Neural cell (in vitro differentiated cells): ENCODE data around the gene C3orf38.

Source experiments
- EP300 ChIP-seq: fragments of 450-650 bp; conservative IDR thresholded peaks from 2 replicates; pipeline ENCODE4 v1.6.1; 2014; ENCODE audit warnings: antibody characterized with exemption, mild to moderate bottlenecking, moderate library complexity; ENCODE audit not compliant: poor library complexity, severe bottlenecking
- EZH2 ChIP-seq: fragments of 200-600, 300-800 bp; shearing (Covaris generic), sonication (generic); IDR thresholded peaks from 2 replicates; pipeline ENCODE4 v1.6.1; 2014; ENCODE audit warnings: antibody characterized with exemption, low read length, borderline replicate concordance, mild to moderate bottlenecking; ENCODE audit not compliant: insufficient read depth, poor library complexity, severe bottlenecking
- MXI1 ChIP-seq: fragments of 450-650 bp; conservative IDR thresholded peaks from 2 replicates; pipeline ENCODE4 v1.6.1; 2014; ENCODE audit warnings: antibody characterized with exemption, mild to moderate bottlenecking; ENCODE audit not compliant: poor library complexity, severe bottlenecking
- POLR2AphosphoS5 ChIP-seq: IDR thresholded peaks from 2 replicates; pipeline ENCODE4 v1.6.1; 2012
- RAD21 ChIP-seq: fragments of 450-650 bp; conservative IDR thresholded peaks from 2 replicates; pipeline ENCODE4 v1.6.1; 2014; ENCODE audit warnings: antibody characterized with exemption, mild to moderate bottlenecking, moderate library complexity
- TAF1 ChIP-seq: IDR thresholded peaks from 2 replicates; pipeline ENCODE4 v1.6.1; 2012; ENCODE audit warnings: low read depth
- TF ChIP-seq, protein P1 (sequence below): fragments of 450-650 bp; IDR thresholded peaks from 2 replicates; pipeline ENCODE4 v1.5.1; 2014; ENCODE audit warnings: antibody characterized with exemption, mild to moderate bottlenecking, moderate library complexity; ENCODE audit not compliant: poor library complexity, severe bottlenecking
- TF ChIP-seq, protein P2 (sequence below): IDR thresholded peaks from 2 replicates; pipeline ENCODE4 v1.6.1; 2012; ENCODE audit warnings: borderline replicate concordance

DNA sequence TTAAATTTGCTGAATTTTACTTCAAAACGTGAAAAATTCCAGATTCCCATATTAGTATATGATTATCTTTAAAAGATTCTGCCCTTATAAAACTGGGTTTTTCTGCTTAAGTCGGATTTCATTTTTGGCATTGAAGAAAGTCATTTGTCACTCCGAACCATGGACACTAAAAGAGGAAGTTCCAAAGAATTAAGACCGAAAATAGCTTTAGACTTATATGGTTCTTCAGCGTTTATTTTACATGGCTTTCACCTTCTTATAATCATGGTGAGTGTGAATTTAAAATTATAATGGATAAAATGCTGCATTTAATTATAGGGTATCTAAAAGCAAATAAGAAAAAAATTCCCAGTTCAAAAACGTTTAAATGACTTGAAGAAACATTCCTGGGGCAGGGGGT is 1.0 kb downstream of the C3orf38 start:
- TF ChIP-seq, protein P1, sequence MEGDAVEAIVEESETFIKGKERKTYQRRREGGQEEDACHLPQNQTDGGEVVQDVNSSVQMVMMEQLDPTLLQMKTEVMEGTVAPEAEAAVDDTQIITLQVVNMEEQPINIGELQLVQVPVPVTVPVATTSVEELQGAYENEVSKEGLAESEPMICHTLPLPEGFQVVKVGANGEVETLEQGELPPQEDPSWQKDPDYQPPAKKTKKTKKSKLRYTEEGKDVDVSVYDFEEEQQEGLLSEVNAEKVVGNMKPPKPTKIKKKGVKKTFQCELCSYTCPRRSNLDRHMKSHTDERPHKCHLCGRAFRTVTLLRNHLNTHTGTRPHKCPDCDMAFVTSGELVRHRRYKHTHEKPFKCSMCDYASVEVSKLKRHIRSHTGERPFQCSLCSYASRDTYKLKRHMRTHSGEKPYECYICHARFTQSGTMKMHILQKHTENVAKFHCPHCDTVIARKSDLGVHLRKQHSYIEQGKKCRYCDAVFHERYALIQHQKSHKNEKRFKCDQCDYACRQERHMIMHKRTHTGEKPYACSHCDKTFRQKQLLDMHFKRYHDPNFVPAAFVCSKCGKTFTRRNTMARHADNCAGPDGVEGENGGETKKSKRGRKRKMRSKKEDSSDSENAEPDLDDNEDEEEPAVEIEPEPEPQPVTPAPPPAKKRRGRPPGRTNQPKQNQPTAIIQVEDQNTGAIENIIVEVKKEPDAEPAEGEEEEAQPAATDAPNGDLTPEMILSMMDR: no peak
- TF ChIP-seq EZH2 (no peak), POLR2AphosphoS5 (no peak), EP300 (no peak), RAD21 (no peak), TAF1 (no peak), MXI1 (no peak)
- TF ChIP-seq, protein P2, sequence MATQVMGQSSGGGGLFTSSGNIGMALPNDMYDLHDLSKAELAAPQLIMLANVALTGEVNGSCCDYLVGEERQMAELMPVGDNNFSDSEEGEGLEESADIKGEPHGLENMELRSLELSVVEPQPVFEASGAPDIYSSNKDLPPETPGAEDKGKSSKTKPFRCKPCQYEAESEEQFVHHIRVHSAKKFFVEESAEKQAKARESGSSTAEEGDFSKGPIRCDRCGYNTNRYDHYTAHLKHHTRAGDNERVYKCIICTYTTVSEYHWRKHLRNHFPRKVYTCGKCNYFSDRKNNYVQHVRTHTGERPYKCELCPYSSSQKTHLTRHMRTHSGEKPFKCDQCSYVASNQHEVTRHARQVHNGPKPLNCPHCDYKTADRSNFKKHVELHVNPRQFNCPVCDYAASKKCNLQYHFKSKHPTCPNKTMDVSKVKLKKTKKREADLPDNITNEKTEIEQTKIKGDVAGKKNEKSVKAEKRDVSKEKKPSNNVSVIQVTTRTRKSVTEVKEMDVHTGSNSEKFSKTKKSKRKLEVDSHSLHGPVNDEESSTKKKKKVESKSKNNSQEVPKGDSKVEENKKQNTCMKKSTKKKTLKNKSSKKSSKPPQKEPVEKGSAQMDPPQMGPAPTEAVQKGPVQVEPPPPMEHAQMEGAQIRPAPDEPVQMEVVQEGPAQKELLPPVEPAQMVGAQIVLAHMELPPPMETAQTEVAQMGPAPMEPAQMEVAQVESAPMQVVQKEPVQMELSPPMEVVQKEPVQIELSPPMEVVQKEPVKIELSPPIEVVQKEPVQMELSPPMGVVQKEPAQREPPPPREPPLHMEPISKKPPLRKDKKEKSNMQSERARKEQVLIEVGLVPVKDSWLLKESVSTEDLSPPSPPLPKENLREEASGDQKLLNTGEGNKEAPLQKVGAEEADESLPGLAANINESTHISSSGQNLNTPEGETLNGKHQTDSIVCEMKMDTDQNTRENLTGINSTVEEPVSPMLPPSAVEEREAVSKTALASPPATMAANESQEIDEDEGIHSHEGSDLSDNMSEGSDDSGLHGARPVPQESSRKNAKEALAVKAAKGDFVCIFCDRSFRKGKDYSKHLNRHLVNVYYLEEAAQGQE: no peak
